Raji (cell line): Measurements from ENCODE around the gene BCR.

Experiments used
- POLR2A ChIP-seq: IDR thresholded peaks from 2 replicates; pipeline ENCODE4 v1.6.1; 2011; ENCODE audit warnings: low read depth, low read length, control low read depth; ENCODE audit not compliant: insufficient read depth

The BCR gene

DNA sequence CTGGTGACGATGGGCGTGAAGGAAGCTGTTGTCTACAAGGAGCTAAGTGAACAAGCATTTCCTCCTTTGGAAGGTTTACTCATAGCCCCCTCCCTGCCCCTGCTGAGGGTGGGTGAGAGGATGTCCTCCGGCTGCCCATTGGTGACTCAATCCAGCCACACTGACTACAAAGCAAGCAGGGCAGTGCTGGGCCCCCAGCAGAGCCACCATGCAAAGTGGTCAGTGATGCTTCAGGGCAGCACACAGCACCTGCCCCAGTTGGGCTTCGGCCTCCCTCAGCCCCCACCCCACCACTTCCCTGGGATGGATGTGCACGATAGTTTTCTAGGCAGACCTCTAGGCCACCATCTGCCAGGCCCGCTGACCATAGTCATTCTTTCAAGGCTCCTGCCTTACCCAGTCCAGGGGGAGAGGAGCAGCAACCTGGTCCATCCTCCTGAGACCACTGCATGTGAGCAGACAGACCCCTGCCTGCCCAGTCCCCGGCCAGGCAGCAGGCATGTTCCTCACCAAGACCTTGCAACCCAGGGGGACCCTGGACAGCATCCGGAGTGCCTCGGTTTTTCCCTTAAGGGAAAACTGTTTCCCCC lies 125.1 kb downstream of the BCR start:
- TF ChIP-seq POLR2A = no peak

DNA sequence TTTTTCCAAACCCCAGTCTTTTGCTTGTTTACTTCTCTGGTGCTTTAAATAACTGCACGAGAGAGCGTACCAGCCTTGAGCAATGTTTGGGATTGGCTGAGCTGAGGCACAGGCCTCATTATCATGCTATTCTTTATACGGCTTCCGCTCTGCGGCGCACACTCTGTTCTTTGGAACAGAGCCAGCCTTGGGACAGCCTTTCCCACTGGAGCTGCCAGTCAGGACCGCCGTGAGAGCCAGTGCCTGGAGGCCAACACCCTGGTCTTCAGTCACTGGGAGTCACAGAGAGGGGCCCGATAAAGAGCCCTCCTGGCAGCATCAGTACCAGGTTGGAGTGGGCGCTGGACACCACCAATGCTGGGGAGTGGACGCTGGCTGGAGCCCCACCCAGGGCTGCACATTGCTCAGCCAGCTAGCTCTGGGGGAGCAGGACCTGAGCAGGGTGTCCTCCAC lies 125.6 kb downstream of the BCR start:
- TF ChIP-seq POLR2A = no peak

DNA sequence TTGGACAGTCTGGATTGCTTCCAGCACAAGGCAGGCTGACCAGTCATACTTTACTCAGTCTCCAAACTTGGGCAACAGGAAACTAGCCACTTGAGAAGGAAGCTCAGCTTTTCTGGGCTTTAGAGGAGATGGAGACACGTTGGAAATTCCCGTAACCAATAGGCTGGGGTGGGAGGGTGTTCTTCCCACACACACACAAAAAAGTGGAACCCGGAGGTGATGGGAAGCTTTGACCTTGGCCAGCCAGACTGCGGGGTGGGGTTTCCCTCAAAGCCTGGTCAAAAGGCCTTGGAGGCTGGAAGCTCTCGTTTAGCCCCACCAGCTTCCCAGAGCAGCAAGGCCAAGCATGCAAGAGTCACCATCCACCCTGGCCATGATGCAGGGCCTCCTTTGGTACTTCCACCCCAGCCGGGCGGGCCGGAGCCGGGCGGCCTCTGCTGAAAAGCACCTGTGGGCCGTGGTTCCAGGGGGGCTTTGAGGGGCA lies 126.2 kb downstream of the BCR start:
- TF ChIP-seq POLR2A = no peak

- TF ChIP-seq POLR2A = no peak
Observed at GRCh38 chr22:23306926-23307325, 126.6 kb downstream of the BCR start.

- TF ChIP-seq POLR2A = no peak
Observed at GRCh38 chr22:23313791-23314567, 133.7 kb downstream of the BCR start.

DNA sequence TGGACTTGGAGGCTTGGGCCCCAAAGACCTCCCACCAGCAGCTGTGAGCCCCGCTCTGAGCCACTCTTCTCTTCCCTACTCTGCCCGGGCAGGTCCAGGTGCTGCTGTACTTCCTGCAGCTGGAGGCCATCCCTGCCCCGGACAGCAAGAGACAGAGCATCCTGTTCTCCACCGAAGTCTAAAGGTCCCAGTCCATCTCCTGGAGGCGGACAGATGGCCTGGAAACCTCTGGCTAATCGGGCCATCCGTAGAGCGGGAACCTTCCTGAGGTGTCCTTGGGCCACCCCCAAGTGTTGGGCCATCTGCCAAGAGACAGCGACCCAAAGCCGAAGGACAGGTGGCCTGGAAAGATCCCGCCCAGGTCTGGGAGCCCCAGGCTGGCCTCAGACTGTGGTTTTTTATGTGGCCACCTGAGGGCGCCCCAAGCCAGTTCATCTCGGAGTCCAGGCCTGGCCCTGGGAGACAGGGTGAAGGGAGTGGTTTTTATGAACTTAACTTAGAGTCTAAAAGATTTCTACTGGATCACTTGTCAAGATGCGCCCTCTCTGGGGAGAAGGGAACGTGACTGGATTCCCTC lies 135.1 kb downstream of the BCR start:
- no peak for TF ChIP-seq POLR2A

GRCh38 chr22:23325183-23325582 lies 144.9 kb downstream of the BCR start:
- TF ChIP-seq POLR2A = no peak

- TF ChIP-seq POLR2A = no peak
Observed at GRCh38 chr22:23351321-23351720, 171.0 kb downstream of the BCR start.

- TF ChIP-seq POLR2A = no peak
Observed at GRCh38 chr22:23353004-23353403, 172.7 kb downstream of the BCR start.

DNA sequence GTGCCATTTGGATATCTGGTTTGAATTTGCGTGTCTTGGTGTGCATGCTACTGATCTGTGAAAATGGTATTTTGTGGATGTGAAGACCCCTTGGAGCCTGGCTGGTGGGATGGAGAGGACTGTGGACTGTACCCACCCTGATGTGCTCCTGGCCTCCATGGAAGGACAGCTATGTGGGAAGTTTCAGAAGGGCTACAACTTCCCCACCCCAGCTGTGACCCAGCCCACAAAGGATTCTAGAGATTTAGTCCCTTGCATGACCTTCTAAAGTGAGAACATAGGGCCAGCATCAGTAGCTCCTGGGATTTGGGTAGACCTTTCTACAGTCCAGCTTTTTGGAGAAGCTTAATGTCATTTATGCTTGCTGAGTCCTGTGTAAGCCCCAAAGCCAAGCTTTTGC lies 173.4 kb downstream of the BCR start:
- TF ChIP-seq POLR2A = no peak

DNA sequence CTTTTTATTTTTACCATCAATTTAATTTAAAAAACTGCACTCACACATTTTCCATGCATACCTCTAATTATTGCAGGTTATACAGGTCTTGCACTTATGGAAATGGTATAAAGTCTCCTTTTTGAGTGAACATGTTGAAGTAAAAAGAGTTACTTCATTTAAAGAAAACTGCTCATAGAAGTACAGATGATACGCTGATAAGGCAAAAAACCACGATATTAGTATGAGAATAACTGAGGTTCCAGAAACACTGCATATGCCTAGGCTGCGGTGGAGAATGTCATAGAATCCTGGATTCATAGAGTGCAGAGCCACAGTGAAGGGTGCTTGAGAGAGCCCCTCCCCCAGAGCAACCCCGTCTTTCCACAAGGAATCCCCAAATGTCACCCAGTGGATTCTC lies 175.8 kb downstream of the BCR start:
- TF ChIP-seq POLR2A = no peak

- no peak for TF ChIP-seq POLR2A
Observed at GRCh38 chr22:23357053-23357452, 176.7 kb downstream of the BCR start.

- TF ChIP-seq POLR2A = no peak
Observed at GRCh38 chr22:23359583-23360123, 179.3 kb downstream of the BCR start.

DNA sequence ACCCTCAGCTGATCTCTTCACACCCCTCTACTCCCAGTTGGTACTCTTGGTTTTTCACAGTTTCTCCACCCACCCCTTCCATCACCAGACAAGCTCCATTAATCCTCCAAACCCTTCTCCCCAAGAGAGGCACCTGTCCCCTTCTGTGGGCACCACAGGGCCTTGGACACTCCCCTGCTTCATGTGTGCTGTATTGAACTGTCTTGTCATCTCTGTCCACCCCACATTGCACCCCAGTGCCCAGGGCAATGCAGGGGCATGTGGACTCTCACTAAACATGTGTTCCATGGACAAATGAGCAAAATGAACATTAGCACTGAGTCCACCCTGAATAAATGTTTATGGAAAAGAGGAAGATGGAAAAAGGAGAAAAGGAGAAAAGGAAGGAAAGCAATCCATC lies 181.4 kb downstream of the BCR start:
- TF ChIP-seq POLR2A = no peak

GRCh38 chr22:23363683-23364082 lies 183.4 kb downstream of the BCR start:
- no peak for TF ChIP-seq POLR2A

DNA sequence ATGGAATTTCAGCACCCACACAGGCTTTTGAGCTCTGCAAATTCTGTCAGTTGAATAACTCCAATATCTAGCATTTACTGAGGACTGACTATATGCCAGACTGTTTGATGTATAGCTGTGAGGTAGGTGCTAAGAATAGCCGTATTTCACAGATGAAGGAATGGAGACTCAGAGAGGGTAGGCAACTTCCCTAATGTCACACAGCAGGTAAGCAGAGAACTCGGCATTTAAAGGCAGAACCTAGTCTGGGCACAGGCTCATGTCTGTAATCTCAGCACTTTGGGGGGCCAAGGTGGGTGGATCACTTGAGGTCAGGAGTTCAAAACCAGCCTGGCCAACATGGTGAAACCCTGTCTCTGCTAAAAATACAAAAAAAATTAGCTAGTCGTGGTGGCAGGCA lies 184.1 kb downstream of the BCR start:
- no peak for TF ChIP-seq POLR2A

DNA sequence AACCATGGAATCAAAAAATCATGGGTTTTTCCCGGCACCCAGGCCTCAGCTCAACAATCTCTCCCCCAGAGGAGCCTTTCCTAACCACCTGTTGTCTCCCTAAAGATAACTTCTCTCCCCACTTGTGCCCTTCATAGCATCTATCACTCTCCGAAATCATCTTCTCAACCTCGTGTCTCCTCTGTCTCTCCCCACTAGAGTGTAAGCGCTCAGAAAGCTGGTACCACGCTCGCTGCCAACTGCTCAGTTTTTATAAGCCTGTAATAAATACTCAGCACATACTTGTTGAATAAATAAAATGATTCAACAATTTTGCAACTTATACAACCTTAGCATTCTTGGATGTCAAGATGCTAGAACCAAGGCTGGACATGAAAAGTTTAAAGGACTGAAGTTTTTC lies 185.2 kb downstream of the BCR start:
- TF ChIP-seq POLR2A = no peak

GRCh38 chr22:23365961-23366360 lies 185.7 kb downstream of the BCR start:
- no peak for TF ChIP-seq POLR2A
